Measurements from ENCODE around the gene ANKS1B. TPM values are rescaled to one million over a fixed set of nuclear protein-coding genes. Genes with fewer than 3 reads are reported as not detected.

Gene ANKS1B
- total RNA-seq, 4 donors from 2014 or later: 4.9 to 15.4 (median 9.4) TPM

DNA sequence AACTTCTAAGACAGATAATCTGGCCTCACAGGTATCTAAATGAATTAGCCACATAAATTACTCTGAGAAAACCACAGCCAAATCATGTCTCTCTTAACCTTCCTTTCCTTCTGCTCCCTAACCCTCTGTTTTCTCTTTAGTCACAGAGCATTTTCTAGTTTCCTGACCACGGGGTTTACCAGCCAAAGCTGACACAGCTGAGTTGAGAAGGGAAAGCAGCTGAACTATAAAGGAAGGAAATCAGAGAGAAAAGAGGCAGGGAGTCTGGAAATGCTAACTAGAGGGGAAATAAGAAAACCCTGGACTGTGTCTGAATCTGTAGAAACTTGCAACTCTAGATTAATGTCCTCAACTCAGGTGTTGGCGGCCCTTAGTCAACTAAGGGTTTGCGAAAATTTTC is 24.4 kb downstream of the ANKS1B start:
- no peak for TF ChIP-seq POLR2AphosphoS5 (IDR thresholded peaks at IDR 0.05)
- TF ChIP-seq EP300 (IDR thresholded peaks at IDR 0.05): no peak
- no peak for TF ChIP-seq POLR2A (IDR thresholded peaks at IDR 0.05)
- DNase-seq (ENCODE audit: low spot score in 2 of 2): no peak
- no peaks in the 10 kb centered on the region for H3K36me3 ChIP-seq
- 59% methylated on average over 3 of the region's 3 CpGs for WGBS
- no peaks in the 10 kb centered on the region for H3K9me3 ChIP-seq
- peaks cover 4% of the 10 kb centered on the region for H3K4me1 ChIP-seq
- H3K27me3 ChIP-seq: no peaks in the 10 kb centered on the region
- no peak overlapping the region for H3K27ac ChIP-seq
- H3K4me3 ChIP-seq: no peak overlapping the region

GRCh38 chr12:99959549-99960170 is 25.1 kb downstream of the ANKS1B start:
- 15% methylated on average over 4 of the region's 4 CpGs for WGBS
- Histone ChIP-seq H3K36me3 (no peaks in the 10 kb centered on the region), H3K27me3 (no peaks in the 10 kb centered on the region), H3K9me3 (no peaks in the 10 kb centered on the region), H3K27ac (no peak overlapping the region), H3K4me3 (no peak overlapping the region), H3K4me1 (peaks cover 4% of the 10 kb centered on the region)
- TF ChIP-seq EP300 (IDR thresholded peaks at IDR 0.05): no peak
- no peak for TF ChIP-seq POLR2AphosphoS5 (IDR thresholded peaks at IDR 0.05)
- TF ChIP-seq CTCF (IDR thresholded peaks at IDR 0.05): no peak
- TF ChIP-seq POLR2A (IDR thresholded peaks at IDR 0.05): no peak
- no peak for DNase-seq (ENCODE audit: low spot score in 2 of 2)

DNA sequence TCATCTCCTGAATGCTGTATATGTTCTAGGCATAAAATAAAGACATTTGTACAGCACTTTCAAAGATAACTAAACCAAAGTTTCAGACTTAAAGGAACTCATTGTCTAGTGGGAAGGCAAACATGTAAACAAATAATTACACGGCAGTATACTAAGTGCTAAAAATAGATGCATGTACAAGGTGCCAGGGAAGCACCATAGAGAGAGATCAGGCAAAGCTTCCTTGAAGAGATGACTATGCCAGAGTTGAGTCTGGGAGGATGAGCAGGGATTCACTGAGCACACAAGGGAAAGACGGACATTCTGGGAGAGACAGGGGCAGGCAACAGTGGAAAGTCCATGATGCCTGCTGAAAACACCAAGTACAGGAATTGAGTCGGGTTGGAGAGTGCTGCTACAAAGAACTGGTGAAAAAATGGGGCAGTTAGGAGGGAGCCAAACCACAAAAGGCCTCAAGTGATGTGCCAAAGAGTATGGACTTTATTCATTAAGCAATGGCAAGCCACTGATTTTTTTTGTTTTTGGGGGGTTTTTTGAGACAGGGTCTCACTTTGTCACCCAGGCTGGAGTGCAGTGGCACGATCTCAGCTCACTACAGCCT is 26.8 kb downstream of the ANKS1B start:
- H3K27me3 ChIP-seq: no peaks in the 10 kb centered on the region
- no peak overlapping the region for H3K27ac ChIP-seq
- no peak for TF ChIP-seq EP300 (IDR thresholded peaks at IDR 0.05)
- TF ChIP-seq CTCF (IDR thresholded peaks at IDR 0.05): no peak
- no peak for TF ChIP-seq POLR2AphosphoS5 (IDR thresholded peaks at IDR 0.05)
- TF ChIP-seq POLR2A (IDR thresholded peaks at IDR 0.05): no peak
- no peak for DNase-seq (ENCODE audit: low spot score in 2 of 2)
- WGBS: 65% methylated on average over 4 of the region's 4 CpGs
- H3K4me1 ChIP-seq: peaks cover 4% of the 10 kb centered on the region
- no peak overlapping the region for H3K4me3 ChIP-seq
- H3K9me3 ChIP-seq: no peaks in the 10 kb centered on the region
- H3K36me3 ChIP-seq: no peaks in the 10 kb centered on the region

DNA sequence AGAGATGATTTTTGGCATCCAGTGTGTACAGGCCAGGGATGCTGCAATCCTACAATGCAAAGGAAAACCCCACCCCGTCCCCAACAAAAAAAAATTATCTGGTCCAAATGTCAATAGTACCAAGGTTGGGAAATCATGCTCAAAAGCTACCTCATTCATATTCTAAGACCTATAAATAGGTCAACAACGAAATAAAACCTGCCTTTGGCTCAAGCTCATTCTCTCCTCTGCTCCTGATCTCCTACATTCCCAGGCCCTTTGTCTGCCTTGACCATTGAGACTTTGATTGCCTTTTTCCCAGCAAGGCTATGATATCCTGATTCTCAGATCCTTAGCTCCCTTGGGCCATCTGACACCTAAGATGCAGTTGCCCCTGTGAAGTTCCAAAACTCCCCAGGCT is 30.0 kb downstream of the ANKS1B start:
- WGBS: 64% methylated on average over 2 of the region's 2 CpGs
- Histone ChIP-seq H3K27me3 (no peaks in the 10 kb centered on the region), H3K36me3 (no peaks in the 10 kb centered on the region), H3K9me3 (no peaks in the 10 kb centered on the region), H3K4me3 (no peak overlapping the region), H3K27ac (no peak overlapping the region), H3K4me1 (peaks cover 1% of the 10 kb centered on the region)
- no peak for DNase-seq (ENCODE audit: low spot score in 2 of 2)
- TF ChIP-seq POLR2AphosphoS5 (IDR thresholded peaks at IDR 0.05) (no peak), CTCF (IDR thresholded peaks at IDR 0.05) (no peak), POLR2A (IDR thresholded peaks at IDR 0.05) (no peak), EP300 (IDR thresholded peaks at IDR 0.05) (no peak)

GRCh38 chr12:99948370-99948769 is 36.4 kb downstream of the ANKS1B start:
- Histone ChIP-seq H3K27ac (no peak overlapping the region), H3K9me3 (no peaks in the 10 kb centered on the region), H3K36me3 (no peaks in the 10 kb centered on the region), H3K27me3 (no peaks in the 10 kb centered on the region), H3K4me3 (no peak overlapping the region), H3K4me1 (no peaks in the 10 kb centered on the region)
- DNase-seq (ENCODE audit: low spot score in 2 of 2): no peak
- no peak for TF ChIP-seq POLR2A (IDR thresholded peaks at IDR 0.05)
- TF ChIP-seq EP300 (IDR thresholded peaks at IDR 0.05): no peak
- no peak for TF ChIP-seq POLR2AphosphoS5 (IDR thresholded peaks at IDR 0.05)
- no peak for TF ChIP-seq CTCF (IDR thresholded peaks at IDR 0.05)
- 88% methylated on average over 3 of the region's 3 CpGs for WGBS

Data from suprapubic skin (tissue), 4 donors.